Panc1 (cell line): ENCODE data around the gene AKAP9. TPM values are rescaled to one million over a fixed set of nuclear protein-coding genes. Genes with fewer than 3 reads are reported as not detected.

Source experiments
- ATAC-seq: fragments of 200-7000 bp; cut with Tn5 transposase; 2 replicates; pipeline ENCODE4 v1.9.1; 2020; ENCODE audit warnings: mild to moderate bottlenecking, moderate library complexity
- BruUV-seq: library from RNA; stranded (reverse); fragments of 400-500 nt; replicated peaks from 2 replicates; lab custom pipeline; 2021; lab: Mats Ljungman, UMichigan
- CTCF ChIA-PET: fragments of 300-600 bp; sonication (Branson Sonifier 250); formaldehyde crosslinking; loops from one replicate; lab custom pipeline; 2022; ENCODE audit warnings: antibody characterized with exemption; lab: Charles Lee
- POLR2A ChIA-PET: fragments of 300-600 bp; sonication (Branson Sonifier 250); formaldehyde crosslinking; loops from one replicate; lab custom pipeline; 2022; ENCODE audit warnings: antibody characterized with exemption; lab: Charles Lee
- DNase-seq: peaks from one replicate; pipeline ENCODE4 v3.0.0-alpha.2; 2010; ENCODE audit warnings: low read depth, low spot score
- H3K27ac ChIP-seq: 2 replicates; pipeline ENCODE4 v1.5.1; 2011; ENCODE audit warnings: mild to moderate bottlenecking, low read length, inconsistent platforms
- H3K27me3 ChIP-seq: fragments of 200-500 bp; sonication (Bioruptor generic); 2 replicates; pipeline ENCODE4 v1.6.0; 2014; ENCODE audit warnings: low read length, inconsistent platforms; ENCODE audit not compliant: control insufficient read depth, insufficient read depth
- H3K36me3 ChIP-seq: fragments of 200-500 bp; sonication (Bioruptor generic); 2 replicates; pipeline ENCODE4 v1.5.1; 2014; ENCODE audit warnings: inconsistent platforms, mild to moderate bottlenecking, low read length, moderate library complexity; ENCODE audit not compliant: control insufficient read depth, insufficient read depth
- H3K4me1 ChIP-seq: 2 replicates; pipeline ENCODE4 v1.5.1; 2011; ENCODE audit warnings: inconsistent platforms, mild to moderate bottlenecking, low read length, moderate library complexity; ENCODE audit not compliant: control insufficient read depth, insufficient read depth
- H3K4me3 ChIP-seq, 2 experiments: 2 replicates each; pipeline ENCODE4 v1.5.1; 2011 to 2012; ENCODE audit warnings: low read depth in 2 of 2, low read length in 2 of 2, mild to moderate bottlenecking in 2 of 2, inconsistent platforms in 1 of 2, moderate library complexity in 1 of 2
- H3K9me3 ChIP-seq: fragments of 200-500 bp; sonication (Bioruptor generic); 2 replicates; pipeline ENCODE4 v1.5.1; 2014; ENCODE audit warnings: low read depth, mild to moderate bottlenecking, inconsistent platforms, low read length, moderate library complexity; ENCODE audit not compliant: control insufficient read depth, insufficient read depth
- CTCF ChIP-seq: fragments of 450-650 bp; IDR thresholded peaks from 2 replicates; pipeline ENCODE4 v1.5.1; 2017; ENCODE audit warnings: mild to moderate bottlenecking
- POLR2AphosphoS5 ChIP-seq: IDR thresholded peaks from 2 replicates; pipeline ENCODE4 v1.6.1; 2012; ENCODE audit warnings: mild to moderate bottlenecking, low read depth, low read length, moderate library complexity
- REST ChIP-seq, 2 experiments: IDR thresholded peaks; 2 replicates each; pipeline ENCODE4 v1.6.1; 2011 to 2012; ENCODE audit warnings: low read depth in 2 of 2, control low read depth in 1 of 2, low read length in 1 of 2, mild to moderate bottlenecking in 1 of 2, moderate library complexity in 1 of 2; ENCODE audit not compliant: insufficient read depth in 1 of 2
- SIN3A ChIP-seq: IDR thresholded peaks from 2 replicates; pipeline ENCODE4 v1.6.1; 2012; ENCODE audit warnings: low read depth, mild to moderate bottlenecking, low read length, moderate library complexity, borderline replicate concordance; ENCODE audit not compliant: insufficient read depth
- TCF7L2 ChIP-seq: IDR thresholded peaks from 2 replicates; pipeline ENCODE4 v1.6.1; 2011; ENCODE audit warnings: mild to moderate bottlenecking, low read depth, low read length, inconsistent platforms
- in situ Hi-C: cut with HindIII; loops from 2 replicates; pipeline ENCODE4 v1.10.0; 2016; ENCODE audit warnings: low sequenced_read_pairs, low pct_unique_long_range_greater_than_20kb
- intact Hi-C: fragments of 100-400 bp; cut with micrococcal nuclease; formaldehyde crosslinking; loops from one replicate; pipeline ENCODE4 v1.10.0; 2022; ENCODE audit not compliant: unreplicated experiment
- total RNA-seq: library from RNA; stranded (reverse); gene quantifications from one replicate; pipeline ENCODE4 v1.2.1, GENCODE V29; 2021; ENCODE audit not compliant: unreplicated experiment

AKAP9 gene
- total RNA-seq, 1 experiment from 2014 or later, result 31.6 TPM

GRCh38 chr7:91927912-91928311 lies 12.8 kb upstream of the AKAP9 start:
- H3K4me3 ChIP-seq, result no peak overlapping the region
- BruUV-seq, result no TSS peak
- no peak overlapping the region for H3K27ac ChIP-seq
- H3K36me3 ChIP-seq, result no peaks in the 10 kb centered on the region
- H3K9me3 ChIP-seq, result no peaks in the 10 kb centered on the region
- in situ Hi-C loops (no loop called here), intact Hi-C loops (no loop called here)
- POLR2A ChIA-PET, result no interaction called here
- ATAC-seq (no peak), DNase-seq (no peak)
- TF ChIP-seq CTCF (no peak), POLR2AphosphoS5 (no peak), TCF7L2 (no peak), SIN3A (no peak), REST (IDR thresholded peaks at IDR 0.05; ENCODE audit: insufficient read depth in 1 of 2, low read depth in 2 of 2, low read length in 1 of 2) (no peak)
- peaks cover 14% of the 10 kb centered on the region for H3K27me3 ChIP-seq
- no peaks in the 10 kb centered on the region for H3K4me1 ChIP-seq
- CTCF ChIA-PET, result no interaction called here

GRCh38 chr7:91929463-91929862 lies 11.2 kb upstream of the AKAP9 start:
- H3K4me3 ChIP-seq, result no peak overlapping the region
- ChIA-PET POLR2A (no interaction called here), CTCF (no interaction called here)
- TF ChIP-seq TCF7L2, result no peak
- H3K36me3 ChIP-seq, result no peaks in the 10 kb centered on the region
- H3K9me3 ChIP-seq, result no peaks in the 10 kb centered on the region
- intact Hi-C loops (no loop called here), in situ Hi-C loops (no loop called here)
- no peaks in the 10 kb centered on the region for H3K4me1 ChIP-seq
- no peak for DNase-seq
- no TSS peak for BruUV-seq
- no peak overlapping the region for H3K27ac ChIP-seq
- ATAC-seq, result no peak
- H3K27me3 ChIP-seq, result peaks cover 14% of the 10 kb centered on the region

GRCh38 chr7:91940171-91940570 lies 491 bp upstream of the AKAP9 start:
- Histone ChIP-seq H3K9me3 (no peaks in the 10 kb centered on the region), H3K27ac (peak overlapping the region; percentile 90), H3K4me3 (peak overlapping the region; percentile 86 to 88), H3K27me3 (no peaks in the 10 kb centered on the region; the same call in 1 of the 2 replicates), H3K4me1 (peaks cover 11% of the 10 kb centered on the region), H3K36me3 (no peaks in the 10 kb centered on the region; the same call in 1 of the 2 replicates)
- ChIA-PET CTCF (interaction anchor here (0.6 to 0.7 kb wide), 2 partner anchors 55 to 76 kb away, joined by 3 to 5 read pairs; no protein-coding TSS in a partner anchor), POLR2A (interaction anchor here (0.6 to 0.7 kb wide), 3 partner anchors 60 to 1213 kb away, joined by 3 to 4 read pairs (median 3); no protein-coding TSS in a partner anchor)
- in situ Hi-C loops, result no loop called here
- TF ChIP-seq SIN3A (no peak), CTCF (no peak), POLR2AphosphoS5 (no peak), TCF7L2 (no peak), REST (IDR thresholded peaks at IDR 0.05; ENCODE audit: insufficient read depth in 1 of 2, low read depth in 2 of 2, low read length in 1 of 2) (no peak)
- DNase-seq (no peak), ATAC-seq (peak; percentile 54)
- intact Hi-C loops, result no loop called here
- TSS peak; percentile 94 for BruUV-seq
